A673 (cell line): ENCODE results near the gene SFSWAP. TPM values are rescaled to one million over a fixed set of nuclear protein-coding genes. Genes with fewer than 3 reads are reported as not detected.
"Not testable (repeated sequence)": the region's sequence is repeated elsewhere in the genome, so short reads cannot be mapped to it uniquely, and the experiment has no call there.

ENCODE experiments used
- BruUV-seq: library from RNA; stranded (reverse); fragments of 400-500 nt; replicated peaks from 2 replicates; lab custom pipeline; 2021; lab: Mats Ljungman, UMichigan
- CTCF ChIA-PET: fragments of 300-600 bp; sonication (Branson Sonifier 250); formaldehyde crosslinking; loops from one replicate; lab custom pipeline; 2022; ENCODE audit warnings: antibody characterized with exemption; lab: Charles Lee
- POLR2A ChIA-PET: fragments of 300-600 bp; sonication (Branson Sonifier 250); formaldehyde crosslinking; loops from one replicate; lab custom pipeline; 2022; ENCODE audit warnings: antibody characterized with exemption; ENCODE audit not compliant: low non-redundant PET; lab: Charles Lee
- DNase-seq: peaks from one replicate; pipeline ENCODE4 v3.0.0-alpha.2; 2015; ENCODE audit warnings: low spot score
- H3K27ac ChIP-seq: fragments of 200-600 bp; sonication (generic); 2 replicates; pipeline ENCODE4 v1.5.1; 2016; ENCODE audit warnings: mixed run types, low read depth, mild to moderate bottlenecking, mixed read lengths, antibody characterized with exemption, low read length; ENCODE audit not compliant: poor library complexity, severe bottlenecking
- H3K27me3 ChIP-seq: fragments of 200-600 bp; sonication (generic); replicated peaks from 2 replicates; pipeline ENCODE4 v1.6.1; 2017; ENCODE audit warnings: mixed run types, low read depth, mild to moderate bottlenecking, mixed read lengths, antibody characterized with exemption, low read length; ENCODE audit not compliant: insufficient read depth, poor library complexity
- H3K36me3 ChIP-seq: fragments of 200-600 bp; sonication (generic); 2 replicates; pipeline ENCODE4 v1.6.1; 2016; ENCODE audit warnings: mixed run types, mild to moderate bottlenecking, mixed read lengths, antibody characterized with exemption, low read length; ENCODE audit not compliant: insufficient read depth, poor library complexity, severe bottlenecking
- H3K4me1 ChIP-seq: fragments of 200-600 bp; sonication (generic); 2 replicates; pipeline ENCODE4 v1.6.1; 2017; ENCODE audit warnings: mixed run types, mild to moderate bottlenecking, mixed read lengths, antibody characterized with exemption, low read length; ENCODE audit not compliant: insufficient read depth, poor library complexity, severe bottlenecking
- H3K4me3 ChIP-seq: fragments of 200-600 bp; sonication (generic); 2 replicates; pipeline ENCODE4 v1.5.1; 2016; ENCODE audit warnings: low read depth, mixed run types, mild to moderate bottlenecking, mixed read lengths, low read length; ENCODE audit not compliant: poor library complexity, severe bottlenecking
- H3K9me3 ChIP-seq: fragments of 200-600 bp; sonication (generic); 2 replicates; pipeline ENCODE4 v1.6.1; 2016; ENCODE audit warnings: mixed run types, low read depth, mild to moderate bottlenecking, mixed read lengths, antibody characterized with exemption, low read length; ENCODE audit not compliant: poor library complexity, severe bottlenecking
- EZH2 ChIP-seq: fragments of 200-600 bp; sonication (generic); IDR thresholded peaks from 2 replicates; pipeline ENCODE4 v1.6.1; 2017; ENCODE audit warnings: borderline replicate concordance, low read depth, mild to moderate bottlenecking, mixed read lengths, antibody characterized with exemption, low read length; ENCODE audit not compliant: poor library complexity, severe bottlenecking
- intact Hi-C: fragments of 100-400 bp; cut with micrococcal nuclease; formaldehyde crosslinking; loops from one replicate; pipeline ENCODE4 v1.10.0; 2022; ENCODE audit not compliant: unreplicated experiment
- total RNA-seq: library from RNA; stranded (reverse); gene quantifications from 2 replicates; pipeline ENCODE4 v1.2.3, GENCODE V29; 2021
- TF ChIP-seq, protein P1 (sequence below): fragments of 300-800, 200-600 bp; sonication (generic); conservative IDR thresholded peaks from 2 replicates; pipeline ENCODE4 v1.5.1; 2017; ENCODE audit warnings: low read depth, mild to moderate bottlenecking, antibody characterized with exemption, low read length, moderate library complexity, mixed read lengths

The SFSWAP gene
- total RNA-seq, 1 experiment from 2014 or later = 66.4 TPM

DNA sequence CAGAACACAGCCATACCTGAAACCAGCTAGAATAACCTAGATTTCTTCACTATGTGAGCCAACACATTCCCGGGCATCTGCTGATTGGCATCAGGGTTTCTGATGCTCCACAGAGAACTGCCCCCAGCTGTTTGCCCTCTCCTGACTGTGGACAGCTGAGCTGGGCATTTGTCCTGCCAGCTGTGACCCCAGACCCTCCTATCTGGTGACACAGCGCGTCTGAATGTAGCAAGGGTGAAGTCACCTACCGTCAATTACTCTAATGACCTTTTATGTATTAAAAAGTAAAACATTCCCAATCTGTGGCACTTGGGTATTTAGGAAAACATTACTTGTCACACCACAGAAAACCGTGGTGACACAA is 29.7 kb upstream of the SFSWAP start:
- no peaks in the 10 kb centered on the region for H3K36me3 ChIP-seq
- no TSS peak for BruUV-seq
- TF ChIP-seq EZH2 = no peak
- TF ChIP-seq, protein P1, sequence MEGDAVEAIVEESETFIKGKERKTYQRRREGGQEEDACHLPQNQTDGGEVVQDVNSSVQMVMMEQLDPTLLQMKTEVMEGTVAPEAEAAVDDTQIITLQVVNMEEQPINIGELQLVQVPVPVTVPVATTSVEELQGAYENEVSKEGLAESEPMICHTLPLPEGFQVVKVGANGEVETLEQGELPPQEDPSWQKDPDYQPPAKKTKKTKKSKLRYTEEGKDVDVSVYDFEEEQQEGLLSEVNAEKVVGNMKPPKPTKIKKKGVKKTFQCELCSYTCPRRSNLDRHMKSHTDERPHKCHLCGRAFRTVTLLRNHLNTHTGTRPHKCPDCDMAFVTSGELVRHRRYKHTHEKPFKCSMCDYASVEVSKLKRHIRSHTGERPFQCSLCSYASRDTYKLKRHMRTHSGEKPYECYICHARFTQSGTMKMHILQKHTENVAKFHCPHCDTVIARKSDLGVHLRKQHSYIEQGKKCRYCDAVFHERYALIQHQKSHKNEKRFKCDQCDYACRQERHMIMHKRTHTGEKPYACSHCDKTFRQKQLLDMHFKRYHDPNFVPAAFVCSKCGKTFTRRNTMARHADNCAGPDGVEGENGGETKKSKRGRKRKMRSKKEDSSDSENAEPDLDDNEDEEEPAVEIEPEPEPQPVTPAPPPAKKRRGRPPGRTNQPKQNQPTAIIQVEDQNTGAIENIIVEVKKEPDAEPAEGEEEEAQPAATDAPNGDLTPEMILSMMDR = no peak
- no peaks in the 10 kb centered on the region for H3K4me1 ChIP-seq
- ChIA-PET CTCF (no interaction called here), POLR2A (no interaction called here)
- peaks cover 6% of the 10 kb centered on the region for H3K27me3 ChIP-seq
- no peak overlapping the region for H3K4me3 ChIP-seq
- no peaks in the 10 kb centered on the region for H3K9me3 ChIP-seq
- intact Hi-C loops = no loop called here
- no peak for DNase-seq
- H3K27ac ChIP-seq = no peak overlapping the region

DNA sequence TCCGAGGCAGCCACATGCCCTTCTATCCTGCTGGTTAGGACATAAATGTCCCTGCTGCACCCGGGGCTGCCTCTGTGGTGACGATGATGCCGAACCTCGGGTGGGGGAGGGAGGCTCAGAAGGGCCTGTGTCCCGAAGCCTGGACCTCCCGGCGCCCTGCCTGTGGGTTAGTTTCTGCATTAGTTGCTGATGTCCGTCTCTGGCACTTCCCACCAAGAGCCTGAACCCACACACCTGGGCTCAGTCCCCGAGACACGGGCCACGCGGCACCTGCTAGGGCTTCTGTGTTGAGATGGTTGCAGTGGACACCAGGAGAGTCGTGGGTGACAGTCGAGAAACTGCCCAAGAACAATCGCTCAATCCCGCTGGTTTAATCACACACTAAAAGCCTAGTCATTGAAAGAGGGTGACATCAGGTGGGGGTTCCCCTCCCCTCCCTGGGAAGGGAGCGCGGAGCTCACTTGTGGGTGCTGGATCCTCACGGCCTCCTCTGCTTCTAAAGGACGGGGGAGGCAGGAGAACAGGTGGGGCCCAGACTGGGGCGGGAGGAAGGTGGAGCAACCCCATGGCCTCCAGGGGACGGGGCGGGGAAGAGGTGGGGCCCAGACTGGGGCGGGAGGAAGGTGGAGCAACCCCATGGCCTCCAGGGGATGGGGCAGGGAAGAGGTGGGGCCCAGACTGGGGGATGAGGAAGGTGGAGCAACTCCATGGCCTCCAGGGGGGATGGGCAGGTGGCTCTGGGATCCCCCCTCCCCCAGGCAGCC is 29.0 kb upstream of the SFSWAP start:
- H3K27ac ChIP-seq, POLR2A ChIA-PET, H3K27me3 ChIP-seq, CTCF ChIA-PET, H3K4me3 ChIP-seq, H3K9me3 ChIP-seq, H3K36me3 ChIP-seq, intact Hi-C loops, BruUV-seq, H3K4me1 ChIP-seq, DNase-seq: not testable (repeated sequence)

DNA sequence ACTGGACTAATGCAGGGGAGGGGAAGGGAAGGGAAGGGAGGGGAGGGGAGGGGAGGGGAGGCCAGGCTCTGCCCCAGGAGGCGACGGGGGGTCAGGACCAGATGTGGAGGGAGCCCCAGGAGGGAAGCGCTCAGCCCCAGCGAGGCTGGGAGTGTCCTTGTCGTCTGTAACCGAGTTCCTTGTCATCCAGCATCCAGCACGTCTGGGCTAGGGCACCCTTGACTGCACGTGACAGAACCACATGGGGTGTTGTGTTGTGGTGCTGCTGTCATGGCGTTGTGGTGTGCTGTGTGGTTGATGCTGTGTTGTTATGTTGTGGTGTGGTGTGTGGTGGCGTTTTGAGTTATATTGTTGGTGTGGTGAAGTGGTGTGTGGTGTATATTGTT is 28.4 kb upstream of the SFSWAP start:
- Histone ChIP-seq H3K27ac (no peak overlapping the region), H3K27me3 (peaks cover 6% of the 10 kb centered on the region), H3K4me3 (no peak overlapping the region), H3K36me3 (no peaks in the 10 kb centered on the region), H3K4me1 (no peaks in the 10 kb centered on the region), H3K9me3 (no peaks in the 10 kb centered on the region)
- DNase-seq = no peak
- TF ChIP-seq, protein P1 = no peak
- ChIA-PET POLR2A (no interaction called here), CTCF (no interaction called here)
- intact Hi-C loops = no loop called here
- BruUV-seq = no TSS peak
